Mammary epithelial cell (primary cell): ENCODE data around the gene IQSEC1.

ENCODE experiments used
- CTCF ChIP-seq, 2 donors: IDR thresholded peaks in 1 of 2; conservative IDR thresholded peaks in 1 of 2; 2 replicates each; pipeline ENCODE4 v1.5.1; 2011 to 2012; ENCODE audit warnings: inconsistent platforms in 2 of 2, low read length in 2 of 2, mild to moderate bottlenecking in 2 of 2, control low read depth in 1 of 2, low read depth in 1 of 2; ENCODE audit not compliant: insufficient read depth in 1 of 2; ENCODE audit errors: extremely low read depth in 1 of 2
- EZH2 ChIP-seq: IDR thresholded peaks from 2 replicates; pipeline ENCODE4 v1.6.1; 2012; ENCODE audit warnings: low read length, inconsistent platforms, borderline replicate concordance

GRCh38 chr3:12921736-12922135 lies 151.5 kb downstream of the IQSEC1 start:
- TF ChIP-seq CTCF (conservative IDR thresholded peaks at IDR 0.05 in 1 of 2, IDR thresholded peaks at IDR 0.05 in 1 of 2; ENCODE audit: extremely low read depth in 1 of 2, insufficient read depth in 1 of 2, low read depth in 1 of 2, low read length in 2 of 2) (no peak), EZH2 (no peak)
